Measurements from ENCODE around the gene ATP6V1F.

The ATP6V1F gene

DNA sequence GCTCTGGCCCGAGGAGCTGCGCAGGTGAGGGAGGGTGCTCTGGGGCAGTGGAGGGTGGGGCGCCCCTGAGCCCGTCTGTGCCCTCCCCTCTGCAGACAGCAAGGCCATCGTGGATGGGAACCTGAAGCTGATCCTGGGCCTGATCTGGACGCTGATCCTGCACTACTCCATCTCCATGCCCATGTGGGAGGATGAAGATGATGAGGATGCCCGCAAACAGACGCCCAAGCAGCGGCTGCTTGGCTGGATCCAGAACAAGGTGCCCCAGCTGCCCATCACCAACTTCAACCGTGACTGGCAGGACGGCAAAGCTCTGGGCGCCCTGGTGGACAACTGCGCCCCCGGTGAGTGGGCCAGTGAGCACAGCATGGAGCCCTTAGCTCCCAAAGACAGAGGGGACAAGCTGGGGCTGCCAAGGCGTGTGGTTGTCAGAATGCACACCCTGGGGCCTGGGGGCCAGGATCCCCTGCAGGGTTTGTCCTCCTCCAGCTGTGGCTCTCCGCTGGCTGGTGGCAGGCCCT lies 27.4 kb upstream of the ATP6V1F start:
- no peaks in the 10 kb centered on the region for H3K36me3 ChIP-seq (ENCODE audit: low read length)

DNA sequence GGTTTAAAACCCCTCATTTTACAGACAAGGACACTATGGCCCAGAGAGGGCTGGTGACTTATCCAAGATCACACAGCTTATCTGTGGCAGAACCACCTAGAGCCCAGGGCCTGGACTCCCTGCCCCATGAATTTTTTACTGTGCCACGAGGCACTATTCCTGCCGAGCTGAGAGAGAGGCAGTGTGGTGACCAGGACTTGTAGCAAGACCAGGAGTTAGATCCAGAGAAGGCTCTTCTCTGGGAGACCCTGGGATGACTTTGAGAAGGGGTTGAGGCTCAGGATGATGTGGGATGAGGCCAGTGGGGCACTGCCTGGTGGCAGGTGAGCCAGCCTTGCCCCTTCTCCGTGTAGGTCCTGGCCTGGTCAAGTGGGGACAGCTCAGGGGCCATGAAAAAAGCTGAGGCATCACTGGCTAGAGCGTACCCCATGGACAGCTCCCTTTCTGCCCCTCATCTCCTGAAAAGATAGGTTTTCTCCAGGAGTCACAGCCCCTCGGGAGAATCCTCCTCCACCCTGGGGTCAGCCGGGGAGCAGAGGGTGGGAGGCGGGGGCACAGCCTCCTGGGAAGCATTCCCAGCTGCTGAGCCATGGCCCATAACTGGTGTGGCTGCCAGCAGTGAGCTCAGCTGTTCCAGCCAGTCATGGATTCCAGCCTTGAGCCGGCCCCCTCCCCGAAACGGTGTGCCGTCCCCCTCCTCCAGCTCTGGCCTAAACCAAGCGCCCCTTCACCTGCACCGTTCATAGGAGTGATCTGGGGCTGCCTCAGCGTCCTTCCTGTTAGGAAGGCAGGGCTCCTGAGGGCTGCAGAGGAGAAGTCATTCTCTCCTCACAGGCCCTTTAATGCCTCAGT lies 26.6 kb upstream of the ATP6V1F start:
- Histone ChIP-seq H3F3A (ENCODE audit: insufficient read depth) (no peaks in the 10 kb centered on the region), H3K79me2 (ENCODE audit: insufficient read depth, low read length) (no peaks in the 10 kb centered on the region), H4K20me1 (ENCODE audit: low read depth, low read length) (no peaks in the 10 kb centered on the region), H3K27me3 (ENCODE audit: low read length) (no peaks in the 10 kb centered on the region), H3K9me3 (ENCODE audit: insufficient read depth, low read length) (no peaks in the 10 kb centered on the region), H3K4me3 (ENCODE audit: insufficient read depth, low read length, poor library complexity, severe bottlenecking) (no peak overlapping the region), H3K36me3 (ENCODE audit: low read length) (no peaks in the 10 kb centered on the region), H3K4me2 (ENCODE audit: low read depth, low read length, poor library complexity, severe bottlenecking) (no peak overlapping the region), H3K27ac (ENCODE audit: low read depth, low read length) (no peak overlapping the region), H3K9ac (ENCODE audit: low read length) (no peak overlapping the region), H3K9me2 (replicated peaks; ENCODE audit: insufficient read depth, low read length) (no peaks in the 10 kb centered on the region), H2AFZ (ENCODE audit: low read depth, low read length, severe bottlenecking) (no peak overlapping the region)
- no peak for TF ChIP-seq EZH2phosphoT487 (conservative IDR thresholded peaks at IDR 0.05; ENCODE audit: low read length)
- TF ChIP-seq, protein P1, sequence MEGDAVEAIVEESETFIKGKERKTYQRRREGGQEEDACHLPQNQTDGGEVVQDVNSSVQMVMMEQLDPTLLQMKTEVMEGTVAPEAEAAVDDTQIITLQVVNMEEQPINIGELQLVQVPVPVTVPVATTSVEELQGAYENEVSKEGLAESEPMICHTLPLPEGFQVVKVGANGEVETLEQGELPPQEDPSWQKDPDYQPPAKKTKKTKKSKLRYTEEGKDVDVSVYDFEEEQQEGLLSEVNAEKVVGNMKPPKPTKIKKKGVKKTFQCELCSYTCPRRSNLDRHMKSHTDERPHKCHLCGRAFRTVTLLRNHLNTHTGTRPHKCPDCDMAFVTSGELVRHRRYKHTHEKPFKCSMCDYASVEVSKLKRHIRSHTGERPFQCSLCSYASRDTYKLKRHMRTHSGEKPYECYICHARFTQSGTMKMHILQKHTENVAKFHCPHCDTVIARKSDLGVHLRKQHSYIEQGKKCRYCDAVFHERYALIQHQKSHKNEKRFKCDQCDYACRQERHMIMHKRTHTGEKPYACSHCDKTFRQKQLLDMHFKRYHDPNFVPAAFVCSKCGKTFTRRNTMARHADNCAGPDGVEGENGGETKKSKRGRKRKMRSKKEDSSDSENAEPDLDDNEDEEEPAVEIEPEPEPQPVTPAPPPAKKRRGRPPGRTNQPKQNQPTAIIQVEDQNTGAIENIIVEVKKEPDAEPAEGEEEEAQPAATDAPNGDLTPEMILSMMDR (IDR thresholded peaks at IDR 0.05; ENCODE audit: insufficient read depth, low read length, poor library complexity, severe bottlenecking) = no peak

More for the DNA sequence above, 27.4 kb upstream of the ATP6V1F start:
- H3K9me2 ChIP-seq (replicated peaks; ENCODE audit: insufficient read depth, low read length) = no peaks in the 10 kb centered on the region
- H3F3A ChIP-seq (ENCODE audit: insufficient read depth) = no peaks in the 10 kb centered on the region
- no peaks in the 10 kb centered on the region for H4K20me1 ChIP-seq (ENCODE audit: low read depth, low read length)
- H3K4me3 ChIP-seq (ENCODE audit: insufficient read depth, low read length, poor library complexity, severe bottlenecking) = no peak overlapping the region
- no peaks in the 10 kb centered on the region for H3K27me3 ChIP-seq (ENCODE audit: low read length)
- no peak overlapping the region for H3K4me2 ChIP-seq (ENCODE audit: low read depth, low read length, poor library complexity, severe bottlenecking)
- H2AFZ ChIP-seq (ENCODE audit: low read depth, low read length, severe bottlenecking) = no peak overlapping the region
- no peaks in the 10 kb centered on the region for H3K9me3 ChIP-seq (ENCODE audit: insufficient read depth, low read length)
- no peak overlapping the region for H3K9ac ChIP-seq (ENCODE audit: low read length)
- TF ChIP-seq EZH2phosphoT487 (conservative IDR thresholded peaks at IDR 0.05; ENCODE audit: low read length) = no peak
- TF ChIP-seq, protein P1 (IDR thresholded peaks at IDR 0.05; ENCODE audit: insufficient read depth, low read length, poor library complexity, severe bottlenecking) = no peak
- H3K27ac ChIP-seq (ENCODE audit: low read depth, low read length) = no peak overlapping the region
- no peaks in the 10 kb centered on the region for H3K79me2 ChIP-seq (ENCODE audit: insufficient read depth, low read length)

DNA sequence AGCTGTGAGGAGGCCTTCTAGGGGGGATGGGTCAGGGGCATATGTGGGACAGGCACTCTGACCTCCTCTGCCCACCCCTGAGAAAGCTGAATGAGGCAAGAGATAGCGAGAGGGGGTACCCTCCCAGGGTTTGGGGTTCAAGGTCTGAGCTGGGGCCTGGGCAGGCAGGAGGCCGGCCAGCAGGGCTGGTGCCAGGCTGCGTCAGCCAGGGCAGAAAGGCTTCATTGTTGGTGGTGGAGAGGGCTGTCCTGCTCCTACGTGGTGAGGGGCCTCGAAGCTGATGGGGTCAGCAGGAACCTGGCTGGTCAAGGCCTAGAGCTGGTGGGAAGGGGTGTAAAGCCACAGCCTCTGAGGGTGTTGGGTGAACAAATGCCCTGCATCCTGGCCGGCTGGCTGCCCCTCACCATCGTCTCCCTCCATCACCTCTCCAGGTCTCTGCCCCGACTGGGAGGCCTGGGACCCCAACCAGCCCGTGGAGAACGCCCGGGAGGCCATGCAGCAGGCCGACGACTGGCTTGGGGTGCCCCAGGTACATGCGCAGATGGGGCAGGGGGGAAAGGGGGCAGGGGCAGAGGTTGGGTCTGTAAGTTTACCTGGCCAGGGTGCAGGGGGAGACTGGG lies 25.8 kb upstream of the ATP6V1F start:
- H3K36me3 ChIP-seq (ENCODE audit: low read length) = no peaks in the 10 kb centered on the region

More for the DNA sequence above, 25.8 kb upstream of the ATP6V1F start:
- H3K27me3 ChIP-seq (ENCODE audit: low read length) = no peaks in the 10 kb centered on the region
- no peak overlapping the region for H2AFZ ChIP-seq (ENCODE audit: low read depth, low read length, severe bottlenecking)
- H3K4me3 ChIP-seq (ENCODE audit: insufficient read depth, low read length, poor library complexity, severe bottlenecking) = no peak overlapping the region
- no peaks in the 10 kb centered on the region for H3K9me2 ChIP-seq (replicated peaks; ENCODE audit: insufficient read depth, low read length)
- TF ChIP-seq EZH2phosphoT487 (conservative IDR thresholded peaks at IDR 0.05; ENCODE audit: low read length) = no peak
- TF ChIP-seq, protein P1 (IDR thresholded peaks at IDR 0.05; ENCODE audit: insufficient read depth, low read length, poor library complexity, severe bottlenecking) = no peak
- no peaks in the 10 kb centered on the region for H3F3A ChIP-seq (ENCODE audit: insufficient read depth)
- H3K9ac ChIP-seq (ENCODE audit: low read length) = no peak overlapping the region
- H3K9me3 ChIP-seq (ENCODE audit: insufficient read depth, low read length) = no peaks in the 10 kb centered on the region
- no peaks in the 10 kb centered on the region for H4K20me1 ChIP-seq (ENCODE audit: low read depth, low read length)
- H3K4me2 ChIP-seq (ENCODE audit: low read depth, low read length, poor library complexity, severe bottlenecking) = no peak overlapping the region
- H3K79me2 ChIP-seq (ENCODE audit: insufficient read depth, low read length) = no peaks in the 10 kb centered on the region
- no peak overlapping the region for H3K27ac ChIP-seq (ENCODE audit: low read depth, low read length)

Measured in SU-DHL-6 (cell line).